AG04449 (cell line): ENCODE results near the gene INPP5J.

Source experiments
- CTCF ChIA-PET: fragments of 350-600 bp; formaldehyde crosslinking; extraction: SDS; loops from one replicate; lab custom pipeline; 2021; ENCODE audit warnings: antibody characterized with exemption; lab: Yijun Ruan, JAX
- POLR2A ChIA-PET: fragments of 400-600, 350-600 bp; formaldehyde crosslinking; extraction: SDS; loops from one replicate; lab custom pipeline; 2020; ENCODE audit warnings: antibody characterized with exemption, inconsistent platforms; lab: Yijun Ruan, JAX
- DNase-seq: peaks from one replicate; pipeline ENCODE4 v3.0.0-alpha.2; 2010; ENCODE audit warnings: low read depth, low spot score
- H3K4me3 ChIP-seq: 2 replicates; pipeline ENCODE4 v1.5.1; 2011; ENCODE audit warnings: low read depth, mild to moderate bottlenecking, control low read depth, low read length
- CTCF ChIP-seq: IDR thresholded peaks from one replicate; pipeline ENCODE4 v1.5.1; 2011; ENCODE audit warnings: mild to moderate bottlenecking, moderate library complexity, low read length, control low read depth, inconsistent platforms; ENCODE audit not compliant: insufficient read depth; ENCODE audit errors: missing control alignments

Gene INPP5J

GRCh38 chr22:31103899-31104694, 18.7 kb upstream of the INPP5J start:
- POLR2A ChIA-PET = interaction anchor here (2.1 to 2.3 kb wide), 2 partner anchors 8 to 19 kb away, joined by 12 read pairs; no protein-coding TSS in a partner anchor
- CTCF ChIA-PET = interaction anchor here (1.1 to 8.9 kb wide), 3 partner anchors 17 to 169 kb away, joined by 3 to 157 read pairs (median 12); partner anchors contain the start of gene SMTN

GRCh38 chr22:31104869-31105268, 17.9 kb upstream of the INPP5J start:
- ChIA-PET POLR2A (interaction anchor here (2.1 to 2.3 kb wide), 2 partner anchors 9 to 20 kb away, joined by 12 read pairs; no protein-coding TSS in a partner anchor), CTCF (interaction anchor here (1.1 to 8.9 kb wide), 3 partner anchors 18 to 168 kb away, joined by 3 to 157 read pairs (median 5); partner anchors contain the start of genes LIMK2 and SMTN)
- DNase-seq = no peak
- peak; percentile 31 for TF ChIP-seq CTCF
- H3K4me3 ChIP-seq = no peak overlapping the region; the same call in 1 of the 2 replicates

More at GRCh38 chr22:31103899-31104694, 18.7 kb upstream of the INPP5J start:
- H3K4me3 ChIP-seq = no peak overlapping the region
- DNase-seq = no peak
- no peak for TF ChIP-seq CTCF

DNA sequence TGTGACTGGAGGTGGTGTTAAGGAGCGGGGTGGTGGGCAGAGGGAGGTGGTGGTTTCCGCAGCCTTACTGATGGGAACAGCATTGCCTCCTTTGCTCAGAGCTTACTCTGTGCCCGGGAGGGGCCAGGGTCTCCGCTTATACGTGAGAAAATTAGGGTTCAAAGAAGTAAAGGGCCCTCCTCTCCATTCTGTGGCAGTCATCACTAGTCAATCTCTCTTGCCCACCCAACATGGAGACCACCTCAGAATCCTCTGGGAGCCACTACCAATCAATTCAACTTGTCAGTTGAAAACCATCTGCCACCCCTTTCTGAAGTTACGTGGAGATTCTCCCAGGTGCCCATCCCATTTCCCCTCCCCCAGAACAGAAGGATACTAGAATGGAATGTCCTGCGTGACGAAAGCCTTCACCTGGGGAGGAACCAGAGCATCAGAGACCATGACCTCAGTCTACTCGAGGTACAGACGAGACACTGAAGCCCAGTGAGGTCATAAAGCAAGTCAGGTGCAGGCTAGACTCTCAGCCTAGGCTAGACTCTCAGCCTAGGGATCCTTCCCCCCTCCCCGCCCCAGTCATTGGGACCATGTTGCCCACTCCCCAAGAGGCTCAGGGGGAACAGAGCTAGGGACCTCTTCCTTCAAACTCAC, 17.4 kb upstream of the INPP5J start:
- CTCF ChIA-PET = interaction anchor here (0.6 to 8.9 kb wide), 5 partner anchors 18 to 167 kb away, joined by 3 to 157 read pairs (median 3); partner anchors contain the start of genes LIMK2 and SMTN
- H3K4me3 ChIP-seq = peak overlapping the region; percentile 97
- POLR2A ChIA-PET = interaction anchor here (2.1 to 2.3 kb wide), 2 partner anchors 10 to 20 kb away, joined by 12 read pairs; no protein-coding TSS in a partner anchor
- DNase-seq = no peak
- TF ChIP-seq CTCF = no peak

DNA sequence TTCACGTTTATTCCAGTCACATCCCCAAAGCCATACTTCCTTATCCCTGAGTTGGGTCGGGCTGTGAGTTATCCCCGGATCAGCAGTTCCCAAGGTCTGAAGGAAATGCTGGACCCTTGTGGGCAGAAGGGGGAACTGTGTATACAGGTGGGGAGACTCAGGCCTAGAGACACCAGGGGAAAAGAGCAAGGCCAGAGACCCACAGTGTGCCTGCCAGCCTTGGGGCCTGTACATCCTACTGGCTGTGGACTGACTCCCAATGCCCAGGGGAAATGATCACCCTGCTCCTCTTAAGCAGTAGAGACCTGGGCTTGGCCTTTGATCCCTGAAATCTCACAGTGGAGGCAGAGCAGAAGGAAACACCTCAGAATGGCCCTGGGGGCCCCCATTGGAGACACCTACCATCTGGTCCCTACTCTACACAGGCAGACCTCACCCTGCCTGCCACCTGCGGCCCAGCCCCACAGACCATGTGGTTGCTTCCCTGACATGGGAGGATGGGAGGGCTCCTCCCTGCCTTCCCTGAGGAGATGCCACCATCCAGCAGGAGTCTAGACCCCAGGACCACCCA, 16.7 kb upstream of the INPP5J start:
- ChIA-PET CTCF (interaction anchor here (0.6 to 8.9 kb wide), 6 partner anchors 19 to 159 kb away, joined by 3 to 160 read pairs (median 36); partner anchors contain the start of genes LIMK2, RNF185 and SMTN), POLR2A (interaction anchor here (1.1 to 2.3 kb wide), 2 partner anchors 21 to 25 kb away, joined by 3 to 12 read pairs; partner anchors contain the start of gene SMTN)
- H3K4me3 ChIP-seq = peak overlapping the region; percentile 97
- DNase-seq = no peak
- no peak for TF ChIP-seq CTCF

DNA sequence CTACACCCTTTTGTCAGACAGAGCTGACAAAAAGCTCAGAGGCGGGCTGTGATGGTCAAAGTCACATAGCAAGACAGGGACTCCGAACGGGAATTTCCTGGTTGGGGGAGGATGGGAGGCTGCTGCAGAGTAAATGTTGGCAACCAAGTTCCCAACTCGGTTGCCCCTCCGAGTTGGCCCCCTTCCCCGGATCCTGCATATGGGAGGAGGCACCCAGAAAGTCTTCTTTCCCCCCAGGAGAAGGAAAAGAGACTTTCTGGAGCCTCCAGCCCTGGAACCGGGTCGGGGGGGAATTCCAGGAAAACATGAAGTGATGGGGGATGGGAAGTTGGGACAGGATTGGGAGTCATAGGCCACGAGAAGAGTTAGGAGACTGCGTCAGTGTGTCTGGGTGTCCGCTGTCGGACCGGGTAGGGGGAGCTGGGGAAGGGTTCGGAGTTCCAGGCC, 16.0 kb upstream of the INPP5J start:
- DNase-seq = no peak
- ChIA-PET POLR2A (interaction anchor here (0.9 to 2.3 kb wide), 6 partner anchors 18 to 138 kb away, joined by 3 to 14 read pairs (median 4); partner anchors contain the start of genes LIMK2, SMTN and TUG1), CTCF (interaction anchor here (0.7 to 8.9 kb wide), 16 partner anchors 10 to 205 kb away, joined by 4 to 160 read pairs (median 18); partner anchors contain the start of genes LIMK2, PLA2G3, RNF185 and SMTN)
- TF ChIP-seq CTCF = no peak
- H3K4me3 ChIP-seq = peak overlapping the region; percentile 97
